NCI-H1436 treated with DMSO at 0.1 percent for 48 hours (cell line): ENCODE data around the gene LGR6.
"Not testable (repeated sequence)": the region's sequence is repeated elsewhere in the genome, so short reads cannot be mapped to it uniquely, and the experiment has no call there.

Source experiments
- DNase-seq: peaks from one replicate; lab custom pipeline; 2025; lab: John Stamatoyannopoulos, UW

LGR6 gene

DNA sequence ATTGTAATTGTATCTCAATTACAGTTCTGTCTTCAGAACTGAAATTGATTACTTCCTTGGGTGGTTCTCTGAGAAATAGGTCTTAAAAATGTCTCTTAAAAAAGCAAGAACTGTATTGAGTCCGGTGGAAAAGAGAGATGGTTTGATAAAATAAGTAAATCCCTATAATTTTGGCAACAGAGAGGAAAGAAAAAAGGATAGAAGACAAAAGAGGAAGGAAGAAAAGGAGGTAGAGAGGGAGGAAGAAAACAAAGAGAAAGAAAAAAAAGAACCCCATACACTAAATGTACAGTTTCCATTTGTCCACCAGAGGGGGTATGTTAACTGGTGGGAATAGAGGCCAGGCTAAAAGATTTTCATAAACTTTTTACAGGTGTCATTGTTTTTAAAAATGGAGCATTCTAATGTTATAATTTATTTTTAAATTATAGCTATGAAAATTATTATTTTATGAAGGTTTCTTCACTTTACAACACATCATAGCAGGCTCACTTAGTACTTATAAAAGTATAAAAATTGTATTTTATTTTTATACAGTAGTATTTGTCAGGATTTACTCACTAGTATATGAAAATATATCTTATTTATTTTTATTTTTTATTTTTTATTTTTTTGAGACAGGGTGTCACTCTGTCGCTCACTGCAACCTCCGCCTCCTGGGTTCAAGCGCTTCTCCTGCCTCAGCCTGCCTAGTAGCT, 150.2 kb downstream of the LGR6 start:
- DNase-seq, result peak; percentile 32

DNA sequence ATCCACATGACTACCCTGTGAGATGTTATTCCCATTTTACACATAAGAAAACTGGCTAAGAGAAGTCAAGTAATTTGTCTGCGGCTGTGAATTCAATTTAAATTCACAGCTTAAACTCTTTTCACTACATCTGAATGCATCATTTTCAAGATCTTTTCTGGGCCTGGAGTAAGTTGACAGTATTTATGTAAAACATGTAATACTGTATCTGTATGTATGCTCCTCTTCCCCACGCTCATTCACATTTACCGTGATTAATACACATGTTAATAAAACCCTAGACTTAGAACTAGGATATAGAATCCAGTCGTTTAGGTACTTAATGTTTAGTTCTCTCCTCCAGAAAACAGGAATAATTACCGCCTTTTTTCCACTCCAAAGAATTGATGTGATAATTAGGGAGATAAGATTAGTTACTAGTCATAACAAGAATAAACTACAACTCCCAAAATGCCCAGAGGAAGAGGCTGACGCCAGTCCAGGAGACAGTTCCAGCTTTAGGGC, 154.5 kb downstream of the LGR6 start:
- no peak for DNase-seq

DNA sequence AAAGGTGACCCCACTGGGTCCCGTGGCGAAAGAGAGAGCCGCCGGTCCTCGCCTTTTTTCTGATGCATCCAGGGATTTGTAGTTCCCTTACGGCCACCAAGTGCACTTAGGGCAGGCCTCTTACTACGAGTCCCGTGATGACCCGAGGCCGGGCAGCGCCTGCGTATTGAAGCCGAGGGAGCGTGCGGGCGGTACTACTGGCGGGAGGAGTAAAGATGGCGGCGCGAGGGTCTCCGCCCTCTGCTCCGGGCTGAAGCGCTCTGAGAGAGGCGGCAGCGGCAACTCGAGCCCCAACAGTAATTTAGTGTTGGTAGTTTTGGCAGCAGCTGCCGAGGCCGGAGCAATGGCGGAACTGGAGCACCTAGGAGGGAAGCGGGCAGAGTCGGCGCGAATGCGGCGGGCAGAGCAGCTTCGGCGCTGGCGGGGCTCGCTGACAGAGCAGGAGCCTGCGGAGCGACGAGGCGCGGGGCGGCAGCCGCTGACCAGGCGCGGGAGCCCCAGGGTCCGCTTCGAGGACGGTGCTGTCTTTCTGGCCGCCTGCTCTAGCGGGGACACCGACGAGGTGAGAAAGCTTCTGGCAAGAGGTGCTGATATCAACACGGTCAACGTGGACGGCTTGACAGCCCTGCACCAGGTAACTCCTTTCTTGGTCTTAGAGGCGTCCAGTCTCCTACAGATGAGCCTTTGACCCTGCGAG, 155.1 kb downstream of the LGR6 start, which contains the start of gene PPP1R12B:
TSS of gene PPP1R12B (plus strand) at position 191 of the 697 bp plus-strand sequence. CDS start at position 344, 153 bp downstream.
- peak; percentile 99 for DNase-seq

DNA sequence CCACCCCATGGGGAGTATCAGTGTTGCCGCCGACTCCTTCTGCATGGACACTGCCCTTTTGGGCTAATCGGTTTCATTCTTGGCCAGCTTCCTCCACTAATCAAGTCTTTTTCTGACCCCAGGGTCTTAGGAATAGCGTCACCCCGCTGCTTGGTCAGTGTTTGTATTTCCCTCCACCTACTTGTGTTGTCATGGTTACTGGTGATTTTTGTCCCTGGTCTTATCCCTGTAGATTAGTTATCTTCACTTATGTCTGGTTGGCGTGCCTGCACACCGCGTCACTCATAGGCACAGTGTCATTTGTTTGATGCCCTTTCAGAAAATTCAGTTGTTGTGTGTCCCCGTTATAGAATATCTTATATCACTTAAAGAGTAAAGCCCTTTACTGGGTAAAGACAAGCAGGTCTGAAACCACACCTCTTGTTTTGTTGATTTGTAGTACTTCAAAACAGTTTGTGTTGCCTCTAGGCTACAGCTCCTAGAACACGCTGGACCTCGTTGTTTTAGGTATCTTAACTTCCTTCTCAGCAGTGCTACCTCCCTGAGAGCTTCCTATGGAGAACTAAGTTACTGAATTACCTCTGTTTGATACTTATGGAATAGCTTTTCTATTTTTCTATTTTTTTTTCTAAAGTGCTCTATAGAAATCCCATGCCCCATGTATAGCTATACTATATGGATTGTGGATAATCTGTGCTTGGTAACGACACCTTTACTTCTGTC, 155.8 kb downstream of the LGR6 start:
- no peak for DNase-seq

DNA sequence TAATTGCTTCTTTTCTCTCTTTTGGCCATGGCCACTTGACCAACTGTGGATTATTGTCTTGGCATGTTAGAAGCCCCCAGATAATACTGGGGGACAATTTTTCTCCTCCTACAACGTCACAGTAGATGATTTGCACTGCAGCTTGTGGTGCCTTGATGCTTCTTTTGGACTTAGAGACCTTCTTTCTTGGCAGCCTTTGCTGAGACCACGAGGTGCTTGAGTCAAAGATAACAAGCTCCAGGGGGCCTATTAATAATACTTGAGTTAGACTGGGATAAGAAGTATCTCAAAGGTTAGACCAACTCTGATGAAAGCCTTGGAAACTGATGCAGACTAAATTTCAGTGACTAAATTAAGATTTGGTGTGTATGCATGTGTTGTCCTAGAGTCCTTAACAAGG, 158.1 kb downstream of the LGR6 start:
- no peak for DNase-seq

DNA sequence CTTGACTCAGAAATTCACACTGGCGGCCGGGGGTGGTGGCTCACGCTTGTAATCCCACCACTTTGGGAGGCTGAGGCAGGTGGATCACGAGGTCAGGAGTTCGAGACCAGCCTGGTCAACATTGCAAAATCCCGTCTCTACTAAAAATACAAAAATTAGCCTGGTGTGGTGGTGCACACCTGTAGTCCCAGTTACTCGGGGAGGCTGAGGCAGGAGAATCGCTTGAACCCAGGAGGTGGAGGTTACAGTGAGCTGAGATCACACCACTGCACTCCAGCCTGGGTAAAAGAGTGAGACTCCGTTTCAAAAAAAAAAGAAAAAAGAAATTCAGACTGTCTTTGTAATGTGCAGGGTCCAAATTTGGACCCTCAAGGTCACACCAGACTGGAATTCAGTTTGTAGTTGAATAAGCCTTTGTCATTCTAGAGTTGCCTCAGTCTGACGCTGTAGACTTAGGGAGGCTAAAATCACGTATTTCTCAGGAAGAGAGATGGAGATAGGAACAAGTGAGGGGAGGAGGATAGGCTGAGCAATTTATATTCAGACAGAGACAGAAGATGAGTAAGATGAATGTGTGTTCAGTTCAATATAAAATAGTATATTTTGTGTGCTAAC, 159.1 kb downstream of the LGR6 start:
- not testable (repeated sequence) for DNase-seq

DNA sequence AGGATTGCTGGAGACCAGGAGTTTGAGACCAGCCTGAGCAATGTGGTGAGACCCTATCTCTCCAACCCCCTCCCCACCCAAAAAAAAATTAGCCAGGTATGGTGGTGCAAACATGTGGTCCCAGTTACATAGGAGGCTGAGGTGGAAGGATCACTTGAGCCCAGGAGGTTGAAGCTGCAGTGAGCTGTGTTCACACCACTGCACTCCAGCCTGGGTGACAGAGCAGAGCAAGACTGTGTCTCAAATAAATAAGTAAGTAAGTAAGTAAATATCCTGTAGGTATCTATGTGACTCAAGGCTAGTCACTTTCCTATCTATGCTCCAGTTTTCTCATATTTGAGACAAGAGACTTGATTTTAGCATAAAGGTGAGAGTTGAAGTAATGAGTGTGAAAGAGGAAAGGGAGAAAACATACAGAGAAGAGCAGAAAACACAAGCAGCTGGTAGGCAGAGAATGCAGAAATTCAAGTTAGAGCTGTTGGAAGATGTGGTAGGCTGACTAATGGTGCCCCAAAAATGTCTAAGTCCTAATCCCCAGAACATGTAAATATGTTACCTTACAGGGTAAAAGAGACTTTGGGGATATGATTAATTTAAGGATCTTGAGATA, 162.4 kb downstream of the LGR6 start:
- DNase-seq, result no peak

DNA sequence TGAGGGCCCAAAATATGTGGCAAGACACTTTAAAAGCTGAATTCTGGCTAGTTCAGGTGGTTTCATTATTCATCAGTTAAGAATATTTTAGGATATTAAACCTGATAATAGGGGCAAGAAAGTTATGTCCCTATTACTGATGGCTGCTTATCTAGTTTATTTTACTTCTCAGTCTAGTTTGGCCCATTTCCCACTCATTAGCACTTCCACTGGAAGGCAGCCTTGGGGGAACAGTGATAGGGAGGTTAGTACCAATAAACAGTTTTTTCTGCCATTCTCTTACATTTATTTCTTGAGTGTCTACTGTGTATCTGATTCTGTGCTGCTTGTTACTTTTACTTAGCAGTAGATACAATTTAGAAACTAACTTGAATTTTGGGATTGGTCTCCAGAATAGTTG, 163.9 kb downstream of the LGR6 start:
- DNase-seq, result no peak

DNA sequence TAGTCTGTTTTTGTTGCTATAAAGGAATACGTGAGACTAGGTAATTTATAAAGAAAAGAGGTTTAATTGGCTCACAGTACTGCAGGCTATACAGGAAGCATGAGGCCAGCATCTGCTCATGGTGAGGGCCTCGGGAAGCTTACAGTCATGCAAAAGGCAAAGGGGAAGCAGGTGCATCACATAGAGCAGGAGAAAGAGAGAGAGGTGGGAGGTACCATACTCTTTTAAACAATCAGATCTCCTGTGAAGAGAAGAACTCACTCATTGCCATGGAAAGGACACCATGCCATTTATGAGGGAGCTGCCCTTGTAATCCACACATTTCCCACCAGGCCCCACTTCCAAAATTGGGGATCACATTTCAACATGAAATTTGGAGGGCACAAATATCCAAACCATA, 167.6 kb downstream of the LGR6 start:
- no peak for DNase-seq

DNA sequence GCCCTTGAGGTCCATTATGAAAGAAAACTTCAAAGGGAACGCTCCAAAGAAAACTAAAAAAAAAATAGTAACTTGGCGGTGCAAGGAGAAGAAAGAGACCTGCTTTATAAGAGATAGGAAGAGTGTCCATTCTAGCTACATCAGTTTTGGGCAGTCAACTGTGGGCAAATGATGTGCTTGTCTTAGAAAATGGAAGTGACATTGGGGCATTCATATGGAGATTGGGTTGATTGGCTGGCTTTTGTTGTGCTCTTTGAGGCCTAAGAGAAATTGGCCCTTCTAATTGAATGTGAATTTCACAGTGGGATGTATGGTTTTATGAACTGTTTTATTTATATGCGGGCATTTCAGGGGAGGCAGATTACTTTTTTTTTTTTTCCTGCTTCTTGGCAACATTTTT, 168.1 kb downstream of the LGR6 start:
- no peak for DNase-seq

DNA sequence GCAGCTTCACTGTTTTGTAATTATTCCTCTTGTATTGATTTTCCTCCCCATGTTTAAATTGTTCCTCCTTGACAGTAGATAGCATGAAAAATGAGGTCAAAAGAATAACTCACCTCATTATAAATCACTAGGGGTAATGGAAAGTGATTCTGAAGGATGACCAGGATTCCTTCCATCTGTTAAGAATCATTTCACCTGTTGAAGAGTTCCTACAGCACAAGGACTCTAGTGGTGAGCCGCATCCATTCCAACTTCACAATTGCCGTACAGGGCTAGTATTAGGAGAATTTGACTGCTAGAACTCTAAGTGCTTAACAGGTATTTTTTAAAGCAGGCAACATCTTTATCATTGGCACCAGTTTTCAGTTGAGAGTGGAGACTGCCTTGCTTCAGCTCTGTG, 168.6 kb downstream of the LGR6 start:
- DNase-seq, result no peak

DNA sequence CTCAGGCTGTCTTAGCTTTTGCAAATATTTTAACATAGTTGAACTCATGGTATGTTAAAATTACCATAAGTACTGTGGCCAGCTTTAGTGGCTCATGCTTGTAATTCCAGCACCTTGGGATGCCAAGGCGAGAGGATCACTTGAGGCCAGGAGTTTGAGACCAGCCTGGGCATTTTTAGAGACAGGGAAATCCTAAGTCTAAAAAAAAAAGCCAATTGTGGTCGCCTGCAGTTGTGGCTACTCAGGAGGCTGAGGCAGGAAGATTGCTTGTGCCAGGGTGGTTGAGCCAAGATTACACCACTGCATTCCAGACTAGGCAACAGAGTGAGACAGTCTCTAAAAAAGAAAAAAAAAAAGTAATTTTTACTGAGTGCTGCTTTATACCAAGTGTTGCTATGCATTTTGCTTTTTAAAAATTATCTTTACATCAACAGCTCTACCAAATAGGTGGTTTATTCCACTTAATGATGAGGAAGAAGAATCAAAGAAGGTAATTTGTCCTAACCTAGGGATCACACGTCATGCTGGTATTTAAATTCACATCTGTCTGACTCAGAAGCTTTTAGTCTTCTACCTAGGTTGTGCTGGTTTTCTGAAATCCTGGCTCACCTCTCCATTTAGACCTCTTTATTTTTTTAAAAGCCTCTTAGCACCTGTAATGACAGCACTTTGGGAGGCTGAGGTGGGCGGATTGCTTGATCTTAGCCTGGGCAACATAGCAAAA, 171.7 kb downstream of the LGR6 start:
- no peak for DNase-seq

DNA sequence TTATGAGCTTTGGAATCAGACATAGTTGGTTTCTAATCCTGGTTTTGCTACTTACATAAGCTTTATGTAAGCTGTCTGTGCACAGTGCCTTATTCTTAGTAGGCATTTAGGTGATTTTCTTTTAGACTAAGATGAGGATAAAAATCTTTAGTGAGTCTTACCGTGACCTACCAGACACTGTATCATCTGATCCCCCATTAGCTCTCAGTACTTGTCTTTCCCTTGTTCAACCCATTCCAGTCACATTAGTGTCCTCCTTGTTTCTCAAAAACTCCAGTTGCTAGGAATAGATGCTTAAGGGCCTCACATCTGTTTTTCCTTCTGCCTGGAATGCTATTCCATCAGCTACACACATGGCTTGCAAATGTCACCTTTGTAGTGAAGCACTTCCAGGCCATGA, 173.7 kb downstream of the LGR6 start:
- no peak for DNase-seq
